Ascending aorta (tissue), 2 donors: ENCODE measurements around the gene MAP2K4. TPM values are rescaled to one million over a fixed set of nuclear protein-coding genes. Genes with fewer than 3 reads are reported as not detected.

ENCODE experiments used
- DNase-seq, 2 donors: peaks; one replicate each; pipeline ENCODE4 v3.0.0-alpha.2; 2019; ENCODE audit warnings: low spot score in 2 of 2
- H3K27ac ChIP-seq, 2 donors: fragments of 200-600 bp; sonication (generic); one replicate each; pipeline ENCODE4 v1.5.1; 2016 to 2017; ENCODE audit warnings: mild to moderate bottlenecking in 1 of 2
- H3K27me3 ChIP-seq: fragments of 200-600 bp; sonication (generic); one replicate; pipeline ENCODE4 v1.5.1; 2017
- H3K36me3 ChIP-seq, 2 donors: fragments of 200-600 bp; sonication (generic); one replicate each; pipeline ENCODE4 v1.5.1; 2016
- H3K4me1 ChIP-seq, 2 donors: fragments of 200-600 bp; sonication (generic); one replicate each; pipeline ENCODE4 v1.5.1; 2016 to 2017; ENCODE audit warnings: mild to moderate bottlenecking in 1 of 2
- H3K4me3 ChIP-seq, 2 donors: fragments of 200-600 bp; sonication (generic); one replicate each; pipeline ENCODE4 v1.5.1; 2016 to 2017; ENCODE audit warnings: mild to moderate bottlenecking in 1 of 2
- H3K9me3 ChIP-seq, 2 donors: fragments of 200-600 bp; sonication (generic); one replicate each; pipeline ENCODE4 v1.5.1; 2016
- intact Hi-C: fragments of 100-400 bp; cut with DNase I; formaldehyde crosslinking; loops from one replicate; pipeline ENCODE4 v1.15.1; 2023
- total RNA-seq: library from RNA; depleted of rRNA; stranded (reverse); fragments of >200 nt; gene quantifications from one replicate; pipeline ENCODE4 v1.1.0, GENCODE V29; 2016
- TF ChIP-seq, protein P1 (sequence below), 3 experiments: fragments of 200-600 bp in 2 of 3; fragments of 450-650 bp in 1 of 3; sonication (generic) in 2 of 3; IDR thresholded peaks; one replicate each; pipeline ENCODE4 v1.5.1; 2016 to 2019; ENCODE audit warnings: antibody characterized with exemption in 3 of 3, mild to moderate bottlenecking in 1 of 3, moderate library complexity in 1 of 3

The MAP2K4 gene
- total RNA-seq, 1 donor from 2014 or later = 54.5 TPM

GRCh38 chr17:12085076-12085949, 64.6 kb downstream of the MAP2K4 start:
- H3K4me1 ChIP-seq = peaks cover 0 to 8% of the 10 kb centered on the region in 2 donors
- TF ChIP-seq, protein P1, sequence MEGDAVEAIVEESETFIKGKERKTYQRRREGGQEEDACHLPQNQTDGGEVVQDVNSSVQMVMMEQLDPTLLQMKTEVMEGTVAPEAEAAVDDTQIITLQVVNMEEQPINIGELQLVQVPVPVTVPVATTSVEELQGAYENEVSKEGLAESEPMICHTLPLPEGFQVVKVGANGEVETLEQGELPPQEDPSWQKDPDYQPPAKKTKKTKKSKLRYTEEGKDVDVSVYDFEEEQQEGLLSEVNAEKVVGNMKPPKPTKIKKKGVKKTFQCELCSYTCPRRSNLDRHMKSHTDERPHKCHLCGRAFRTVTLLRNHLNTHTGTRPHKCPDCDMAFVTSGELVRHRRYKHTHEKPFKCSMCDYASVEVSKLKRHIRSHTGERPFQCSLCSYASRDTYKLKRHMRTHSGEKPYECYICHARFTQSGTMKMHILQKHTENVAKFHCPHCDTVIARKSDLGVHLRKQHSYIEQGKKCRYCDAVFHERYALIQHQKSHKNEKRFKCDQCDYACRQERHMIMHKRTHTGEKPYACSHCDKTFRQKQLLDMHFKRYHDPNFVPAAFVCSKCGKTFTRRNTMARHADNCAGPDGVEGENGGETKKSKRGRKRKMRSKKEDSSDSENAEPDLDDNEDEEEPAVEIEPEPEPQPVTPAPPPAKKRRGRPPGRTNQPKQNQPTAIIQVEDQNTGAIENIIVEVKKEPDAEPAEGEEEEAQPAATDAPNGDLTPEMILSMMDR (IDR thresholded peaks at IDR 0.05) = no peak
- H3K27me3 ChIP-seq = no peaks in the 10 kb centered on the region
- intact Hi-C loops = no loop called here
- peaks cover 3 to 11% of the 10 kb centered on the region in 2 donors for H3K36me3 ChIP-seq
- H3K27ac ChIP-seq = no peak overlapping the region
- H3K4me3 ChIP-seq = no peak overlapping the region
- no peak for DNase-seq
- H3K9me3 ChIP-seq = no peaks in the 10 kb centered on the region

DNA sequence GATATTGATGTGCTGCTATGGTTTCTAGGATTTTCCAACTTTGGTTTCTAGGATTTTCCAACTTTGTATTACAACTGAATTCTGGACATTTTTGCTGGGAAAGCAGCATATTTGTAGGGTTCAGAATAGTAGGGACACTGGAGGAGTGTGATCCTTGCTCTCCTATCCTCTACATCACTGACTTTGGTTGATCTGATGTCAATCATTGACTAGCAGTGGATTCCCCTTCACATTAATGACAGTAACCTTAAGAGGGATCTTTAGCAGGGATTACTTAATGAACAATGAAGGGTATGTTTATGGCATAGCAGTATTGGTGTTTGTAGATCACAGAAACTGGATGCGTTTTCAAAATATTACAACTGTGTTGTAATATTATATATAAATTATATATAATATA, 67.4 kb downstream of the MAP2K4 start:
- intact Hi-C loops = no loop called here
- Histone ChIP-seq H3K4me1 (peaks cover 0 to 4% of the 10 kb centered on the region in 2 donors), H3K9me3 (no peaks in the 10 kb centered on the region), H3K27ac (no peak overlapping the region), H3K27me3 (no peaks in the 10 kb centered on the region), H3K4me3 (no peak overlapping the region), H3K36me3 (peaks cover 0 to 7% of the 10 kb centered on the region in 2 donors)
- TF ChIP-seq, protein P1 (IDR thresholded peaks at IDR 0.05) = no peak
- no peak for DNase-seq

GRCh38 chr17:12089809-12090384, 69.2 kb downstream of the MAP2K4 start:
- no peak for DNase-seq
- H3K9me3 ChIP-seq = no peaks in the 10 kb centered on the region
- H3K27ac ChIP-seq = no peak overlapping the region
- TF ChIP-seq, protein P1 (IDR thresholded peaks at IDR 0.05) = no peak
- peaks cover 0 to 4% of the 10 kb centered on the region in 2 donors for H3K4me1 ChIP-seq
- H3K4me3 ChIP-seq = no peak overlapping the region
- intact Hi-C loops = no loop called here
- H3K36me3 ChIP-seq = peaks cover 0 to 7% of the 10 kb centered on the region in 2 donors
- H3K27me3 ChIP-seq = no peaks in the 10 kb centered on the region

DNA sequence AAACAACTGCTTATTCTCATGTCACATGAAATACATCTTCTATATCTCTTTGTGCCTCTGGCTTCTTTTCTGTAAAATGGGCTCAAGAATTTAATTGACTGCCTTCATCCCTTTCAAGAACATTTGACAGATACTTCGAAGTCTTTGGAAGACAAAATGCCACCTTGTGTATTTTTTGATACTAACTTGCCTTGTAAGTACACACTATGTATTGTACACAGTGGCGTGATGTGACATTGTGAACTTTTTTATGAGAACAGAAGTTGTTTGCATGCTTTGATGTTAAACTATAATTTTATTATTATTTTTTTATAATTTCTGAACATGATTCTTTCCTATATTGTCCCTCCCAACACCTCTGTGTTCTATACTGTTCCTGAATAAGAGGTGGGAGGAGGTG, 73.7 kb downstream of the MAP2K4 start:
- H3K27me3 ChIP-seq = no peaks in the 10 kb centered on the region
- H3K4me1 ChIP-seq = peaks cover 0 to 4% of the 10 kb centered on the region in 2 donors
- H3K27ac ChIP-seq = no peak overlapping the region
- H3K36me3 ChIP-seq = peaks cover 0 to 9% of the 10 kb centered on the region in 2 donors
- no peak overlapping the region for H3K4me3 ChIP-seq
- DNase-seq = no peak
- TF ChIP-seq, protein P1 (IDR thresholded peaks at IDR 0.05) = no peak
- intact Hi-C loops = no loop called here
- H3K9me3 ChIP-seq = no peaks in the 10 kb centered on the region

GRCh38 chr17:12095522-12095921, 74.8 kb downstream of the MAP2K4 start:
- DNase-seq = no peak

More at GRCh38 chr17:12095522-12095921, 74.8 kb downstream of the MAP2K4 start:
- H3K36me3 ChIP-seq = peaks cover 0 to 14% of the 10 kb centered on the region in 2 donors
- no peak overlapping the region for H3K4me3 ChIP-seq
- intact Hi-C loops = no loop called here
- no peak overlapping the region for H3K27ac ChIP-seq
- H3K27me3 ChIP-seq = no peaks in the 10 kb centered on the region
- TF ChIP-seq, protein P1 (IDR thresholded peaks at IDR 0.05) = no peak
- H3K4me1 ChIP-seq = no peaks in the 10 kb centered on the region
- no peaks in the 10 kb centered on the region for H3K9me3 ChIP-seq
